Hippocampal formation (tissue), 2 donors: ENCODE results near the gene PCDH15.

Source experiments
- DNase-seq, 2 donors: peaks; one replicate each; lab custom pipeline; 2025; lab: John Stamatoyannopoulos, UW

PCDH15 gene

GRCh38 chr10:54372179-54372578 is 428.9 kb downstream of the PCDH15 start:
- DNase-seq: no peak

GRCh38 chr10:54368984-54369383 is 432.0 kb downstream of the PCDH15 start:
- no peak for DNase-seq

- no peak for DNase-seq
Observed at GRCh38 chr10:54363390-54363789, 437.6 kb downstream of the PCDH15 start.

- no peak for DNase-seq
Observed at GRCh38 chr10:54342058-54342457, 459.0 kb downstream of the PCDH15 start.

GRCh38 chr10:54335296-54335695 is 465.7 kb downstream of the PCDH15 start:
- DNase-seq: no peak

GRCh38 chr10:54319341-54319740 is 481.7 kb downstream of the PCDH15 start:
- no peak for DNase-seq

GRCh38 chr10:54318470-54318869 is 482.6 kb downstream of the PCDH15 start:
- no peak for DNase-seq

GRCh38 chr10:54314430-54314829 is 486.6 kb downstream of the PCDH15 start:
- no peak for DNase-seq

- DNase-seq: no peak
Observed at GRCh38 chr10:54284526-54285193, 516.4 kb downstream of the PCDH15 start.

GRCh38 chr10:54282012-54282411 is 519.0 kb downstream of the PCDH15 start:
- DNase-seq: no peak

- DNase-seq: no peak
Observed at GRCh38 chr10:54266395-54266794, 534.6 kb downstream of the PCDH15 start.

- no peak for DNase-seq
Observed at GRCh38 chr10:54262726-54263125, 538.3 kb downstream of the PCDH15 start.

GRCh38 chr10:54259104-54259503 is 541.9 kb downstream of the PCDH15 start:
- no peak for DNase-seq

GRCh38 chr10:54234832-54235231 is 566.2 kb downstream of the PCDH15 start:
- DNase-seq: no peak

- DNase-seq: no peak
Observed at GRCh38 chr10:54203401-54203800, 597.6 kb downstream of the PCDH15 start.

- no peak for DNase-seq
Observed at GRCh38 chr10:54198051-54198450, 603.0 kb downstream of the PCDH15 start.

- no peak for DNase-seq
Observed at GRCh38 chr10:54194806-54195205, 606.2 kb downstream of the PCDH15 start.

- DNase-seq: no peak
Observed at GRCh38 chr10:54159924-54160323, 641.1 kb downstream of the PCDH15 start.

- DNase-seq: no peak
Observed at GRCh38 chr10:54148508-54148907, 652.5 kb downstream of the PCDH15 start.

- DNase-seq: no peak
Observed at GRCh38 chr10:54139819-54140428, 661.1 kb downstream of the PCDH15 start.

- DNase-seq: no peak
Observed at GRCh38 chr10:54137396-54137795, 663.6 kb downstream of the PCDH15 start.

- DNase-seq: no peak
Observed at GRCh38 chr10:54133203-54133602, 667.8 kb downstream of the PCDH15 start.

GRCh38 chr10:54131833-54132232 is 669.2 kb downstream of the PCDH15 start:
- no peak for DNase-seq

- no peak for DNase-seq
Observed at GRCh38 chr10:54130394-54130793, 670.6 kb downstream of the PCDH15 start.
